ENCODE data around the gene MRPS18A. TPM values are rescaled to one million over a fixed set of nuclear protein-coding genes. Genes with fewer than 3 reads are reported as not detected.

MRPS18A gene
- total and polyA plus RNA-seq, 2 of the 13 experiments (the other 11 are each of a cell fraction or from before 2014, with no cell fraction given) = 87.8 to 89.1 TPM

DNA sequence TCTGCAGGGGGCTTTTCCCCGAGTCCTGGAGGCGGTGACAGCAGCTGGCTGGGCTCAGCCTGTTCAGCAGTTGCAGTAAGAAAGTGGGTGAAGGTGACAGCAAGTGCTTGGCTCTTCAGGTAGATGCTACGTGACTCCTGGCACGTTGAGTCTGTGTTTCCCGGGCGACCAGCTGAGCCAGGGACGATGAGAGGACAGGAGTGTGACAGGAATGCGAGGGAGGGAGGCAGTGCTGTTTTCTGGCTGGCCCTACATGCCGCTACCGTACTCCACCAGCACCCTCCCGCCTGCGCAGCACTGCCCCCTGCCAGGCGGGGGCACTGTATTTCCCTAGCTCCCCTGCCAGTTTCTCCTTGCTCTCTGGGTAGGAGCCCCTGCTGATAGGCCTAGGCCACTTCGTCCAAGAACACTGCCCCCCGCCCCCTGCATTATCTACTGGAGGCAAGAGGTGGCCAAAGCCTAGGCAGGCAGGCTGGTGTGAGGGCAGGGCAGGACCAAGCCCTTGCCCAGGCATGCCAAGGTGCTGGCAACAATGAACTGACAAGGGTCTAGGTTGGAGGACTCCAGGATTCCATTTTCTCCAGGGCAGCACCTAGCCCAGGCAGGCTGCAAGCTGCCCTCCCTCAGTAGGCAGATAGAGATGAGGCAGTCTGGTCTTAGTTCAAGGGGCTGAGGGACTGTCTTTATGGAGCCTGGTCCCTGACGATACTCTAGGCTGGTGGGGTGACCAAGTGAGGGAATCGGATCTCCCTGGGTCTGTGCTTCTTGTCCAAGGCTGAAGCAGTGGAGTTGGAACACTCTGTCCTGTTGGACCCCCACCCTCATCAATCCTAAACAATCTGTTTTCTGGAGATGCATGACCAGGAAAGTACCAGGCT is 19.2 kb downstream of the MRPS18A start (continued):
- TF ChIP-seq, protein P1, sequence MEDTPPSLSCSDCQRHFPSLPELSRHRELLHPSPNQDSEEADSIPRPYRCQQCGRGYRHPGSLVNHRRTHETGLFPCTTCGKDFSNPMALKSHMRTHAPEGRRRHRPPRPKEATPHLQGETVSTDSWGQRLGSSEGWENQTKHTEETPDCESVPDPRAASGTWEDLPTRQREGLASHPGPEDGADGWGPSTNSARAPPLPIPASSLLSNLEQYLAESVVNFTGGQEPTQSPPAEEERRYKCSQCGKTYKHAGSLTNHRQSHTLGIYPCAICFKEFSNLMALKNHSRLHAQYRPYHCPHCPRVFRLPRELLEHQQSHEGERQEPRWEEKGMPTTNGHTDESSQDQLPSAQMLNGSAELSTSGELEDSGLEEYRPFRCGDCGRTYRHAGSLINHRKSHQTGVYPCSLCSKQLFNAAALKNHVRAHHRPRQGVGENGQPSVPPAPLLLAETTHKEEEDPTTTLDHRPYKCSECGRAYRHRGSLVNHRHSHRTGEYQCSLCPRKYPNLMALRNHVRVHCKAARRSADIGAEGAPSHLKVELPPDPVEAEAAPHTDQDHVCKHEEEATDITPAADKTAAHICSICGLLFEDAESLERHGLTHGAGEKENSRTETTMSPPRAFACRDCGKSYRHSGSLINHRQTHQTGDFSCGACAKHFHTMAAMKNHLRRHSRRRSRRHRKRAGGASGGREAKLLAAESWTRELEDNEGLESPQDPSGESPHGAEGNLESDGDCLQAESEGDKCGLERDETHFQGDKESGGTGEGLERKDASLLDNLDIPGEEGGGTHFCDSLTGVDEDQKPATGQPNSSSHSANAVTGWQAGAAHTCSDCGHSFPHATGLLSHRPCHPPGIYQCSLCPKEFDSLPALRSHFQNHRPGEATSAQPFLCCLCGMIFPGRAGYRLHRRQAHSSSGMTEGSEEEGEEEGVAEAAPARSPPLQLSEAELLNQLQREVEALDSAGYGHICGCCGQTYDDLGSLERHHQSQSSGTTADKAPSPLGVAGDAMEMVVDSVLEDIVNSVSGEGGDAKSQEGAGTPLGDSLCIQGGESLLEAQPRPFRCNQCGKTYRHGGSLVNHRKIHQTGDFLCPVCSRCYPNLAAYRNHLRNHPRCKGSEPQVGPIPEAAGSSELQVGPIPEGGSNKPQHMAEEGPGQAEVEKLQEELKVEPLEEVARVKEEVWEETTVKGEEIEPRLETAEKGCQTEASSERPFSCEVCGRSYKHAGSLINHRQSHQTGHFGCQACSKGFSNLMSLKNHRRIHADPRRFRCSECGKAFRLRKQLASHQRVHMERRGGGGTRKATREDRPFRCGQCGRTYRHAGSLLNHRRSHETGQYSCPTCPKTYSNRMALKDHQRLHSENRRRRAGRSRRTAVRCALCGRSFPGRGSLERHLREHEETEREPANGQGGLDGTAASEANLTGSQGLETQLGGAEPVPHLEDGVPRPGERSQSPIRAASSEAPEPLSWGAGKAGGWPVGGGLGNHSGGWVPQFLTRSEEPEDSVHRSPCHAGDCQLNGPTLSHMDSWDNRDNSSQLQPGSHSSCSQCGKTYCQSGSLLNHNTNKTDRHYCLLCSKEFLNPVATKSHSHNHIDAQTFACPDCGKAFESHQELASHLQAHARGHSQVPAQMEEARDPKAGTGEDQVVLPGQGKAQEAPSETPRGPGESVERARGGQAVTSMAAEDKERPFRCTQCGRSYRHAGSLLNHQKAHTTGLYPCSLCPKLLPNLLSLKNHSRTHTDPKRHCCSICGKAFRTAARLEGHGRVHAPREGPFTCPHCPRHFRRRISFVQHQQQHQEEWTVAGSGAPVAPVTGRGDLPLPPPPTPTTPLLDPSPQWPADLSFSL (CRISPR knock-in tag; IDR thresholded peaks at IDR 0.05) = no peak
- TF ChIP-seq NFYC (CRISPR knock-in tag; IDR thresholded peaks at IDR 0.05) (no peak; the same call in 1 of the 2 replicates), ATAD3A (CRISPR knock-in tag; IDR thresholded peaks at IDR 0.05) (no peak), BRCA1 (CRISPR knock-in tag; IDR thresholded peaks at IDR 0.05) (peak; percentile 34; the same call in 1 of the 2 replicates), SNRNP70 (IDR thresholded peaks at IDR 0.05; ENCODE audit: low read depth, low read length) (no peak), RNF2 (conservative IDR thresholded peaks at IDR 0.05; ENCODE audit: low read depth) (no peak), ZNF644 (CRISPR knock-in tag; IDR thresholded peaks at IDR 0.05; ENCODE audit: low read depth) (no peak), SSRP1 (CRISPR knock-in tag; IDR thresholded peaks at IDR 0.05) (no peak), TMF1 (CRISPR knock-in tag; IDR thresholded peaks at IDR 0.05; ENCODE audit: low read depth) (peak; percentile 69; the same call in 1 of the 2 replicates), MIER2 (CRISPR knock-in tag; IDR thresholded peaks at IDR 0.05) (peak; percentile 10; the same call in 1 of the 2 replicates), NFE2L2 (IDR thresholded peaks at IDR 0.05; ENCODE audit: low read length) (no peak)
- TF ChIP-seq, protein P2, sequence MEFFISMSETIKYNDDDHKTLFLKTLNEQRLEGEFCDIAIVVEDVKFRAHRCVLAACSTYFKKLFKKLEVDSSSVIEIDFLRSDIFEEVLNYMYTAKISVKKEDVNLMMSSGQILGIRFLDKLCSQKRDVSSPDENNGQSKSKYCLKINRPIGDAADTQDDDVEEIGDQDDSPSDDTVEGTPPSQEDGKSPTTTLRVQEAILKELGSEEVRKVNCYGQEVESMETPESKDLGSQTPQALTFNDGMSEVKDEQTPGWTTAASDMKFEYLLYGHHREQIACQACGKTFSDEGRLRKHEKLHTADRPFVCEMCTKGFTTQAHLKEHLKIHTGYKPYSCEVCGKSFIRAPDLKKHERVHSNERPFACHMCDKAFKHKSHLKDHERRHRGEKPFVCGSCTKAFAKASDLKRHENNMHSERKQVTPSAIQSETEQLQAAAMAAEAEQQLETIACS (CRISPR knock-in tag; IDR thresholded peaks at IDR 0.05) = no peak
- TF ChIP-seq, protein P3, sequence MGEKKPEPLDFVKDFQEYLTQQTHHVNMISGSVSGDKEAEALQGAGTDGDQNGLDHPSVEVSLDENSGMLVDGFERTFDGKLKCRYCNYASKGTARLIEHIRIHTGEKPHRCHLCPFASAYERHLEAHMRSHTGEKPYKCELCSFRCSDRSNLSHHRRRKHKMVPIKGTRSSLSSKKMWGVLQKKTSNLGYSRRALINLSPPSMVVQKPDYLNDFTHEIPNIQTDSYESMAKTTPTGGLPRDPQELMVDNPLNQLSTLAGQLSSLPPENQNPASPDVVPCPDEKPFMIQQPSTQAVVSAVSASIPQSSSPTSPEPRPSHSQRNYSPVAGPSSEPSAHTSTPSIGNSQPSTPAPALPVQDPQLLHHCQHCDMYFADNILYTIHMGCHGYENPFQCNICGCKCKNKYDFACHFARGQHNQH (CRISPR knock-in tag; IDR thresholded peaks at IDR 0.05) = no peak; the same call in none of the 2 replicates
- TF ChIP-seq, protein P4, sequence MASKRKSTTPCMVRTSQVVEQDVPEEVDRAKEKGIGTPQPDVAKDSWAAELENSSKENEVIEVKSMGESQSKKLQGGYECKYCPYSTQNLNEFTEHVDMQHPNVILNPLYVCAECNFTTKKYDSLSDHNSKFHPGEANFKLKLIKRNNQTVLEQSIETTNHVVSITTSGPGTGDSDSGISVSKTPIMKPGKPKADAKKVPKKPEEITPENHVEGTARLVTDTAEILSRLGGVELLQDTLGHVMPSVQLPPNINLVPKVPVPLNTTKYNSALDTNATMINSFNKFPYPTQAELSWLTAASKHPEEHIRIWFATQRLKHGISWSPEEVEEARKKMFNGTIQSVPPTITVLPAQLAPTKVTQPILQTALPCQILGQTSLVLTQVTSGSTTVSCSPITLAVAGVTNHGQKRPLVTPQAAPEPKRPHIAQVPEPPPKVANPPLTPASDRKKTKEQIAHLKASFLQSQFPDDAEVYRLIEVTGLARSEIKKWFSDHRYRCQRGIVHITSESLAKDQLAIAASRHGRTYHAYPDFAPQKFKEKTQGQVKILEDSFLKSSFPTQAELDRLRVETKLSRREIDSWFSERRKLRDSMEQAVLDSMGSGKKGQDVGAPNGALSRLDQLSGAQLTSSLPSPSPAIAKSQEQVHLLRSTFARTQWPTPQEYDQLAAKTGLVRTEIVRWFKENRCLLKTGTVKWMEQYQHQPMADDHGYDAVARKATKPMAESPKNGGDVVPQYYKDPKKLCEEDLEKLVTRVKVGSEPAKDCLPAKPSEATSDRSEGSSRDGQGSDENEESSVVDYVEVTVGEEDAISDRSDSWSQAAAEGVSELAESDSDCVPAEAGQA (IDR thresholded peaks at IDR 0.05; ENCODE audit: low read depth) = peak; percentile 31; the same call in 1 of the 2 replicates
- TF ChIP-seq, protein P4 (CRISPR knock-in tag; IDR thresholded peaks at IDR 0.05; ENCODE audit: borderline replicate concordance) = no peak

Data from HepG2 (cell line).